HG03432 (cell line): Measurements from ENCODE around the gene ZNF574.

Experiments
- ATAC-seq: cut with Tn5 transposase; IDR thresholded peaks from one replicate; pipeline ENCODE4 v1.9.1; 2021; ENCODE audit warnings: mild to moderate bottlenecking, moderate library complexity; ENCODE audit not compliant: unreplicated experiment

Gene ZNF574

GRCh38 chr19:42057846-42058245 lies 18.1 kb upstream of the ZNF574 start:
- ATAC-seq = no peak

DNA sequence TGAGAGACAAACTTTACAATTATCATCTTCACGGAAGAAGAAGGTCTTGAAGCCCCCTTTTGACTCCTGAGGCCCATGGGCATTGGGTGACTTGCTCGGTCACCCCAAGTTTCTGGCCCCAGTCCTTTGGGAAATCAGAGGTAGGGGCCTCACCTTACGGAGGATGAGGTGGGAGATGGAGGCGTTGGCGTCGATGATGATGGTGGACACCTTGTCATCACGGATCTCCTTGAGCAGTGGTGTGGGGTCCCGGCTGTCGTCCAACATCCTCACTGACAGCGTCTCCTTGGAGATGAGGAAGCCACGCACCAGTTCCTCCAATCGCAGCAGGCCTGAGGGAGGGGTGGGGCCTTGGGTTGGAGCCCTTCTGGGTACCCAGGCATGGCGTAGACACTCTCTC lies 16.8 kb upstream of the ZNF574 start:
- no peak for ATAC-seq

DNA sequence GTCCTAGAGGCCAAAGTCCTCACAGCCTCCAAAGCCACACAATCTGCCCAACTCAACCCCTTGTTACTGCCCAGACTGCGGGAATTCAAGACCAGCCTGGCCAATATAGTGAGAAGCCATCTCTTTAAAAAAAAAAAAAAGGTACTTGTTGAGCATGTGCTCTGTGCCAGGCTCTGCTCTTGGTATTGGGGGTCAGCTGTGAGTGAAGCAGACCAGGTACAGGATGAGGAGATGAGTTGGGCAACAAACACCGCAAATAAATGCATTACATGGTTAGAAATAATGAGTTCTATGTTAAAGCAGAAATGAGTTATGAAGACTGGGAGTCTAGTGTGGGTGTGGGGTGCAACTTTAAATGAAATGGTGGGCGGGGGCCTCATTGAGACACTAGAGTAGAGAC lies 15.8 kb upstream of the ZNF574 start:
- no peak for ATAC-seq

DNA sequence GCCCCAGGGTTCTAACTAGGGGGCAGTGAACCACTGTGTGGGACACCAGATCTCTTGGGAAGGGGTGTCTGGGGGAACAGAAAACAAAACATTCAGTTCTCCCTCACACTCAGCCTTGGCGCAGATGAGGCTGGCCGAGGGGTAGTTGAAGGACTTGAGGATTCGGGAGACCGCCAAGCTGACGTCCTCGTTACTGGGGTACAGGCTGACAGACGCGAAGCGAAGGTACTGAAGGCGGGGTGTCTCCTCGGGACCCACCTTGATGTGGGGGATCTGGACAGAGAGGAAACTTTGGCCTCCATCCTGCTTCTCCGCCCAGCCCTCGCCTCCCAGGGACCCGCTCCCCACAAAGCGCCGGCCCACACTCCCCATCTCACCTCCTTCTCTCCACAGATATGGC lies 13.6 kb upstream of the ZNF574 start:
- ATAC-seq = no peak

GRCh38 chr19:42064432-42064831 lies 11.5 kb upstream of the ZNF574 start:
- ATAC-seq = no peak

- ATAC-seq = no peak
Observed at GRCh38 chr19:42065051-42065450, 10.9 kb upstream of the ZNF574 start.

DNA sequence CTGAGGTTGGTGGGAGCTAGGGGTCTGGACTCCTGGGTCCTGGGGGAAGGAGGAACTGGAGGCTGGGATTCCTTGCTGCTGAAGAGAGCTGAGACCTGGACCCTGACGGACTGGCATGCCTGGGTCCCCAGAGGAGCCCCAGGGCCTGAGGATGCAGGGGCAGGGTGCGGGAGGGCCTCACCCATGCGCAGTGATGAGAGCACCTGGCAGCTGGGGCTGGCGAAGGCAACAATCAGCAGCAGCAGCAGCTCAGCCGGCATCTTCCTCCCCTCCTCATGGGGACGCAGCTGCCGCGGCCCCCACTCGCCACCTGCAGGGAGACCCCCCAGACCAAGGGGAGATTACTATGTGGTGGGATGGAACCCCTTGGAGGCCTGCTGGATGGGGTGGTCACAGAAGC lies 10.5 kb upstream of the ZNF574 start:
- no peak for ATAC-seq

DNA sequence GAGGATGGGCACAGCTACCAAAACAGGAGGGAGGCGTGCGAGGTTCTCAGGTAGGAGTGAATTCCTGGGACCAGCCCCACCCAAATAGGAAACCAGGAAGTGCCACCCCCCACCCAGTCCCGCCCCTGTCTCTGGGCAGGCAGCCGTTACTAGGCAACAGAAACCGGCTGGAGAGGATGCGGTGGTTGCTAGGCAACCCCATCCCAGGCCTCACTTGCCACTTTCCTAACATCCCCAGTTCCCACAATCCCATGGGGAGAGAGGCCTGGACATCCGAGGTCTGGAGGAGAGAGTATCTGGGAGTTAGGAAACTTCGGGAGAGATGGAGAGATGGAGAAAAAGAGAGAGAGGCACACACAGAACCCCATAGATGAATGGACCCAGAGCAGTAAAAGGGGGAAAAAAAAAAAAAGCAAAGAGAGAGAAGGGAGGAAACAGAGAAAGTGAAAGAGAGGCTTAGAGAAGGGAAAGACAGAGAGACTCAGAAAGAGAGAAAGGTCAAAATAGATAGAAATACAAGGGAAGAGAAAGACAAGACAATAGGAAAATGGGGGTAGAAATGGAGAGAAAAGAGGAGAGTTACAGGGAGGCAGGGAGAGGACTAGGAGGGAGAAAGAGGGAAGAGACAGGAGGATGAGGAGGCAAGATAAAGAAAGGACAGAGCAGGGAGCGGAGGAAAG lies 9.8 kb upstream of the ZNF574 start:
- ATAC-seq = no peak

- no peak for ATAC-seq
Observed at GRCh38 chr19:42067315-42067888, 8.6 kb upstream of the ZNF574 start.

DNA sequence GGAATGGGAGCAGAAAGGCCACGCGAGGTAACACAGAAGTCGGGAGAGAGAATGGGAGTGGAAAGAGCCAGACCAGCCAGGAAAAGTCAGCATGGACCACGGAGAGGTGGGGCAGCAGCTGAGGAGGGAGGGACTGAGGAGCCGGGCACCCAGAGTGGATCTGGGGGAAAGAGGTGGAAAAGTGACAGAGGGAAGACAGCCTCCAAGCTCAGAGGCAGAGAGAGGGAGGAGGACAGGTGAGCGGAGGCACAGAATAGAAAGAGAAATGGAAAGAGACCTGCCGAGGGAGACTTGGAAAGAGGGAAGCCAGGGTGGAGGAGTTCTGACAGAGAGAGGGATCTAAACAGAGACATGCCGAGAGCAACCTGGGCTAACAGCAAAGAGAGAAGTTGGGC lies 7.6 kb upstream of the ZNF574 start:
- no peak for ATAC-seq

GRCh38 chr19:42068756-42069571 lies 7.0 kb upstream of the ZNF574 start:
- ATAC-seq = no peak

DNA sequence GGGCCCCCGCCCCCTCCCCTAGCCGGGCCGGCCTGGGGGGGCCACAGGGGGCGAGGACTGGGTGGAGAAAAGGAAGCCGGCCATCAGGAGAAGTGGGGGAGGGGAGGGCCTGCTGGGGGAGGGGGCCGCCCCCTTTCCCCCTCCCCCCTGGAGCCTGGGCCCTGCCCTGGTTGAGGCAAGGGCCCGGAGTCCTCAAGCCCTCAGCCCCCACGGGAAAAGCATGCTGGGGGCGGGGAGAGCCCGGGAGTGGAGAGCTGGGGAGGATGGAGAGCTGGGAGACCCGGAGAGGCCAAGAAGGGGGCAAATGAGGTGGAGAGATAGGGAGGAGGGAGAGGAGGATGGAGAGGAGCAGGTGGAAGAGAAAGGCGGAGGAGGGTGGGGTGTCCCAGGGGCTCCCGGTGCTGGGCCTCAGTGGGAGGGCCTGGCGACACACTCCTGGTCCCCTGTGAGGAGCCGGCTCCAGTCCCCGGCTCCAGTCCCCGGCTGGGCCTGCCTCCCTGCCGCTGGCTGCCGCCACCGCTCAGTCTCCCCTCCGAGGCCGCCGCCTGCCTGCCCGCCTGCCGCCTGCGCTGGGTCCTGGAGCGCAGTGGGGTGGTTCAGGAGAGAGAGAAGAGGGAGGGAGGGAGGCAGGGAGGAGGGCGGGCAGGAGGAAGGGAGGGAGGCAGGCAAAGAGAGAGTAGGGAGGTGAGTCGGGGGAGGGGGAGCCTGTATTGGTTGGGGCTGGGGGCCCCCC lies 6.2 kb upstream of the ZNF574 start, which contains the start of gene GRIK5:
Gene GRIK5 (minus strand): TSS at position 588 of the 733 bp plus-strand sequence. CDS start 4,436 bp downstream, outside the sequence.
- ATAC-seq = no peak

GRCh38 chr19:42071247-42071646 lies 4.7 kb upstream of the ZNF574 start:
- no peak for ATAC-seq

DNA sequence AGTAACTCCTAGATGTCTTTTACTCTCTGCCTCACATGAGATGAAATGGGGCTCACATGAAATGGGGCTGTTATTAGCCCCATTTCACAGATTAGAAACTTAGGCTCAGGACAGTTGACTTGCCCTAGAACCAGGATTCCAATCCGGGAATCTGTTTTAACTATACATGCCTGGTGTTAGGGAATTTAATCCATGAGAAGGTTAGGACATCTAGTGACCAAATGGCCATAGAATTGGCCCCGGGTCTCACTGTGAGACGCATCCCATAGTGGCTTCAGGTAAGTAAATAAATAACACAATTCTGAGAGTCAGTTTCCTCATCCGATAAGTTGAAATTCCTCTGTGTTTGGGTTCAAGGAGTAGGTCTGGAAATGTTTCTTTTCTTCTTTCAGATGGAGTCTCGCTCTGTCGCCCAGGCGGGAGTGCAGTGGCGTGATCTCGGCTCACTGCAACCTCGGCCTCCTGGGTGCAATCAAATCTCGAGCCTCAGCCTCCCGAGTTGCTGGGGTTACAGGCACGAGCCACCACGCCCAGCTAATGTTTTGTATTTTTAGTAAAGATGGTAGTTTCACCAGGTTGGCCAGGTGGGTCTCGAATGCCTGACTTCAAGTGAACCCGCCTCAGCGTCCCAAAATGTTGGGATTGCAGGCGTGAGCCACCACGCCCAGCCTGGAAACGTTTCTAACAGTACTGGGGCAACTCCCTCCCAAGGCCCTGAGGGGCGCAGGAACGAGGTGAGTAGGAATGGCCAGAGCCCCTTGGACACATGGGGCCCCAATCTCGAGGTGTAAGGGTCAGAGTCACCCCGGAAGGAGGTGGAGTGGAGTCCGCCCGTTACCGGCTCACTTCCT lies 1.2 kb upstream of the ZNF574 start:
- ATAC-seq = no peak

DNA sequence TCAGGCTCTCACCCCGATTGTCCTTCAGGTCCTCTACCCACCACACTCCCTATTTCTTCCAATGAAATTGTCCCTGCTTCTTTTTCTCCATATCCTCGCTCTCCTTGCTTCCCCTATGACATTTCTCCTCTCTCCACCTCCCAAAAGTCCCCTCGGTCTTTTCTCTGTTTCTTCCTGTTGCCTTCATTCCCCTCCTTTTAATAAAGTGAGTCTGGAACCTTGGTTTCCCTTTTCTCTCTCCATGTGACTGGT lies 676 bp upstream of the ZNF574 start:
- ATAC-seq = no peak

- no peak for ATAC-seq
Observed at GRCh38 chr19:42076380-42076944, 496 bp downstream of the ZNF574 start.

GRCh38 chr19:42078058-42078457 lies 2.1 kb downstream of the ZNF574 start:
- ATAC-seq = no peak

GRCh38 chr19:42078538-42079275 lies 2.7 kb downstream of the ZNF574 start:
- ATAC-seq = no peak

DNA sequence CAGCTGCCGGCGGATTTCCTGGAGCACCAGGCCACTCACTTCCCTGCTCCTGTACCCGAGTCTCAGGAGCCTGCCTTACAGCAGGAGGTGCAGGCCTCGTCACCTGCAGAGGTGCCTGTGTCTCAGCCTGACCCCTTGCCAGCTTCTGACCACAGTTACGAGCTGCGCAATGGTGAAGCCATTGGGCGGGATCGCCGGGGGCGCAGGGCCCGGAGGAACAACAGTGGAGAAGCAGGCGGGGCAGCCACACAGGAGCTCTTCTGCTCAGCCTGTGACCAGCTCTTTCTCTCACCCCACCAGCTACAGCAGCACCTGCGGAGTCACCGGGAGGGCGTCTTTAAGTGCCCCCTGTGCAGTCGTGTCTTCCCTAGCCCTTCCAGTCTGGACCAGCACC lies 3.3 kb downstream of the ZNF574 start:
- ATAC-seq = no peak
